ENCODE data around the gene SEC14L5.

Gene SEC14L5

GRCh38 chr16:4982056-4982867 is 24.1 kb downstream of the SEC14L5 start:
- no peaks in the 10 kb centered on the region for H3K36me3 ChIP-seq (ENCODE audit: control insufficient read depth in 2 of 2, insufficient read depth in 1 of 2, low read length in 2 of 2)
- TF ChIP-seq ZIC2 (tag by site-specific recombination; IDR thresholded peaks at IDR 0.05) (no peak), REST (tag by site-specific recombination; IDR thresholded peaks at IDR 0.05) (no peak), ZBTB49 (tag by site-specific recombination; IDR thresholded peaks at IDR 0.05; ENCODE audit: low read depth) (no peak)
- no peaks in the 10 kb centered on the region for H3K4me1 ChIP-seq (ENCODE audit: control insufficient read depth, insufficient read depth, low read length)
- no peak overlapping the region for H3K4me3 ChIP-seq (ENCODE audit: low read depth, low read length)
- ChIA-PET CTCF (no interaction called here), POLR2A (no interaction called here)
- H3K27ac ChIP-seq (ENCODE audit: extremely low read depth, low read depth, low read length) = no peak overlapping the region
- H3K9me3 ChIP-seq (ENCODE audit: control insufficient read depth, insufficient read depth, low read depth, low read length) = no peaks in the 10 kb centered on the region

GRCh38 chr16:4984174-4984990 is 26.3 kb downstream of the SEC14L5 start:
- Histone ChIP-seq H3K36me3 (ENCODE audit: control insufficient read depth in 2 of 2, insufficient read depth in 1 of 2, low read length in 2 of 2) (no peaks in the 10 kb centered on the region), H3K4me1 (ENCODE audit: control insufficient read depth, insufficient read depth, low read length) (no peaks in the 10 kb centered on the region), H3K4me3 (ENCODE audit: low read depth, low read length) (no peak overlapping the region), H3K9me3 (ENCODE audit: control insufficient read depth, insufficient read depth, low read depth, low read length) (no peaks in the 10 kb centered on the region), H3K27ac (ENCODE audit: extremely low read depth, low read depth, low read length) (no peak overlapping the region)
- 0 out of 2 replicates have a peak, but pooled peaks have one; percentile 23 for TF ChIP-seq ZNF280D (tag by site-specific recombination; IDR thresholded peaks at IDR 0.05)
- peak; percentile 98 for TF ChIP-seq ZNF146 (tag by site-specific recombination; IDR thresholded peaks at IDR 0.05)
- no peak for TF ChIP-seq ZNF433 (tag by site-specific recombination; IDR thresholded peaks at IDR 0.05; ENCODE audit: low read depth)
- no peak for TF ChIP-seq ZNF24 (tag by site-specific recombination; IDR thresholded peaks at IDR 0.05)
- TF ChIP-seq ZNF138 (tag by site-specific recombination; IDR thresholded peaks at IDR 0.05; ENCODE audit: borderline replicate concordance) = no peak
- no peak for TF ChIP-seq ZNF626 (tag by site-specific recombination; IDR thresholded peaks at IDR 0.05)
- TF ChIP-seq ZNF580 (tag by site-specific recombination; IDR thresholded peaks at IDR 0.05) = peak; percentile 67; the same call in 1 of the 2 replicates
- TF ChIP-seq ZNF621 (tag by site-specific recombination; IDR thresholded peaks at IDR 0.05) = no peak
- TF ChIP-seq ZNF239 (tag by site-specific recombination; IDR thresholded peaks at IDR 0.05) = no peak
- no peak for TF ChIP-seq ZNF677 (tag by site-specific recombination; IDR thresholded peaks at IDR 0.05)
- TF ChIP-seq GLIS2 (tag by site-specific recombination; IDR thresholded peaks at IDR 0.05) = no peak
- no peak for TF ChIP-seq ZNF26 (tag by site-specific recombination; IDR thresholded peaks at IDR 0.05)
- TF ChIP-seq ZNF140 (tag by site-specific recombination; IDR thresholded peaks at IDR 0.05) = peak; percentile 93
- POLR2A ChIA-PET = no interaction called here
- CTCF ChIA-PET = no interaction called here

Measured in HEK293 (cell line).